ENCODE results near the gene DCC.
"Not testable (repeated sequence)": the region's sequence is repeated elsewhere in the genome, so short reads cannot be mapped to it uniquely, and the experiment has no call there.

The DCC gene

DNA sequence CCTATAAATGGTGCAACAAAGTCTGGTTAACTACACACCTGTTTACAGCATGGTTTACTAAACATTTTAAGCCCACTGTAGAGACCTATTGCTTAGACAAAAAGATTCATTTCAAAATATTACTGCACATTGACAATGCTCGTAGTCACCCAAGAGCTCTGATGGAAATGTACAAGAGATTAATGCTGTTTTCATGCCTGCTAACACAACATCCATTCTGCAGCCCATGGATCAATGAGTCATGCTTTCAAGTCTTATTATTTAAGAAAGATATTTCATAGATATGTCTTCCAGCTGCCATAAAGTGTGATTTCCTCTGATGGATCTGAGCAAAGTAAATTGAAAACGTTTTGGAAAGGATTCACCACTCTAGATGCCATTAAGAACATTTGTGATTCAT, 1103.3 kb downstream of the DCC start:
- no peak for DNase-seq

DNA sequence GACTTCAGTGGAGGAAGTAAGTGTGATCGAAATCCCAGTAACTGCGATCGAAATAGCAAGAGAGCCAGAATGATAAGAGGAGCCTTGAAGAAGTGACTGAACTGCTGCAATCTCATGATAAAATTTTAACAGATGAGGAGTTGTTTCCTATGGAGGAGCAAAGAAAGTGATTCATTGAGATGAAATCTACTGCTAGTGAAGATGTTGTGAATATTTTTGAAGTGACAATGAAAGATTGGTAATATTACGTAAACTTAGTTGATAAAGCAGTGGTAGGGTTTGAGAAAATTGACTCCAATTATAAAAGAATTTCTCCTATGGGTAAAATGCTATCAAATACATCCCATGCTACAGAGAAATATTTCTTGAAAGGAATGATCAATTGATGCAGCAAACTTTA, 1103.8 kb downstream of the DCC start:
- DNase-seq, result no peak

DNA sequence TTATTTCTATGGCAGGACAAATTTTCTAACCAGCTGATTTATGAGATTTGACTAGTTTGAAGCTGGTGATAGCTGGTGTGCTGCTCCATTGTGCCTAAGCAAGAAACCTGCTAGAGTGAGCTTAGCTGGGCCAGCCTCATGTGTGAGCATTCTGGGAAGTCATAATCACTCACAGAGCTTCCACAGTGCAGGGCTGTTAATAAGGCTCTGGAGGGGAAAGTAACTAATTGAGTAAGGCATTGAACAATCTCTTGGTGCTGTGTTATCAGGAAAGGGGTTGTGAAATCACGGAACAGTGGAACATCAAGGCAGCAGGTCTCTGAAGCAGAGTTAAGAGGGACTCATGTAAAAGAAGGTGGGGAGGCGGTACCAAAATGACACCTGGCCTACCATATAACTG, 1111.9 kb downstream of the DCC start:
- DNase-seq, result no peak

DNA sequence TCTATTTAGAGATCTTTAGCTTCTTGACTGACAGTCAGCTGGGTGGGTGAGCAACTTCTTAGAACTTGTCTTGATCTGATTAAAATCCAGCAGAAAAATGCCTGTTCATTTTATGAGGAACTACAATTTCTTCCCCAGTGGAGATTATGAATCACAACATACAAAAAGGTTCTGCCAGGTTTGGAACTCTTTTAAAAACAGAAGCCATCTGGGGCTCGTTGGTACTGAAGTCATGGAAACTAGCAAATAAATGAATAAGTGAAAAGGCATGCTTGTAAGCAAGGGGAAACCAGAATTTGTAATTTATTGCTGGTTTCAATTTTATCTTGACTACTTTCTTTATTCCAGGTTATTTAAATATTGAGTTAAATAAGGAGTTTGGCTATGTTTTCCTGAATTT, 1117.1 kb downstream of the DCC start:
- no peak for DNase-seq

DNA sequence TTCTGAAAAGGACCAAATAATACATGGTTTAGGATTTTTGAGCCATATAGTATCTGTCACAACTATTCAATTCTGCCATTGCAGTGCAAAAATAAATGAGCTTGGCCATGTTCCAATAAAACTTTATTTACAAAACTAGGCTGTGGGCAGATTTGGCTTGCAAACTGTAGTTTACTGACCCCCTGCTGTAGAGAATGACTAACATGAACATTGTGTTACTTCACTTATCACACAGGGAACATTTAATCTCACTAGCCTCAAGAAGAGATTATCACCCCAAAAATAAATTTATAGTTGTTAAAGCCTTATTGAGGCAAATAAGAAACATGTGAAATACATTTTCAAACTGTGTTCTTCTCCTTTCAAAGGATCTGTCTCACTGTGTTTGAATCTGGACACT, 1118.3 kb downstream of the DCC start:
- no peak for DNase-seq

DNA sequence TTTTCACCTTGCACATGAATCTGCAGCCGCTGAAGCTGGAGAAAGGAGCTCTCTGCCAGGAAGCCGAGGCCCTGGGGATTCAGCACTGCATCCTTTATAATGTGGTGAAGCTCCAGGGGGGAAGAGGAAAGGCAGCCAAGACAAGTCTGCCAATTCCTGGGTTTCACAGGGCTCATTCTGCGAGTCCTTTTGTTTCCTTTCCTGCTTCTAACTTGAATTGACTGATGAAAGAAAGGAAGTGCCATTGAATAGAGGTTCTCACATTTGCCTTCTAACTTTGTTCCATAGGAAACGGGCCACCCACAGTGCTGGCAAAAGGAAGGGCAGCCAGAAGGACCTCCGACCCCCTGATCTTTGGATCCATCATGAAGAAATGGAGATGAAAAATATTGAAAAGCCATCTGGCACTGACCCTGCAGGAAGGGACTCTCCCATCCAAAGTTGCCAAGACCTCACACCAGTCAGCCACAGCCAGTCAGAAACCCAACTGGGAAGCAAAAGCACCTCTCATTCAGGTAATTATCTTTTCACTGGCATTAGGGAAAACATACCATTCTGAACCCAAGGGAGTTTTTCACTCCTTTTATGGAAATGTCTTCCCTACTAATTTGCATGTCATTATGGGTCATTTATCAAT, 1119.1 kb downstream of the DCC start:
- DNase-seq, result no peak

DNA sequence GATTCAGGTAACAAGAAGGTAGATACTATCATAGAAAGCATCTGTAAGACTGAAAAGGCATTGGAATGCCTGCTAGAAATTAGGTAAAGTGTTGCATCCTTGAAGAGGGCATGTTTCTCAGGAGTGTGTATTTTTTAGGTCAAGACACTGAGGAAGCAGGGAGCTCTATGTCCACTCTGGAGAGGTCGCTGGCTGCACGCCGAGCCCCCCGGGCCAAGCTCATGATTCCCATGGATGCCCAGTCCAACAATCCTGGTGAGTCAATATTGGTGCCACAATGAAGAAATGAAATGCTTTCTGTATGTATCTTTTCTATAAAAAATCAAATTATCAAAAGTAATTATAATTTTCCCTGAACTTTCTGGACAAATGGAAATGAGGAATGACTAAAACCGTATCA, 1127.8 kb downstream of the DCC start:
- DNase-seq, result no peak

DNA sequence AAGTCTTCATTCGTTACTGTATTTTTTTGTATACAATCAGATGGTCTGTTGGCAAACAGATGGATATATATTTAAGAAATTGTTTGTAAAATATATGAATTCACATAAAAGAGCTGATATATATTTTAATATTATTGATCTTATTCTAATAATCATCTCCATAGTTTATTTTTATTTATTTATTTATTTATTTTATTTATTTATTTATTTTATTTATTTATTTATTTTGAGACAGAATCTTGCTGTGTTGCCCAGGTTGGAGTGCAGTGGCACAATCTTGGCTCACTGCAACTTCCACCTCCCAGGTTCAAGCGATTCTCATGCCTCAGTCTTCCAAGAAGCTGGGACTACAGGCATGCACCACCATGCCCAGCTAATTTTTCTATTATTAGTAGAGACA, 1128.2 kb downstream of the DCC start:
- not testable (repeated sequence) for DNase-seq

DNA sequence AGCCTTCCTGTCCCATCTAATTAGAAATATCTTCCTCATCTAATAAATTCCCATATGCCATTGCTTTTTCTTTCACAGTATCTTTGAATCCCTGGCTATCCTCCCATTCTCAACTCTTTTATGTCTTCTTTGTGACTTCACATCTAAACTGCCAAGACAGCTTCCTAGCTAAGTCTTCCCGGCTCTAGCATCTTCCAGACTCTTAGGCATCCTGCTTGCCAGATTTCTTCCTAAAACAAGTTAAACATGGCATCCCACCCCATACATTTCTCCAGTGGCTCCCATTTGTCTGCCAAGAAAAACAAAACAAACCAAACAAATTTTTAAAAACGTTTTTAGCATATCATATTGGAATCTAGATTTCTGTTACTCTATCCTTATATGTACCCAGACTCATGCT, 1132.5 kb downstream of the DCC start:
- DNase-seq, result no peak

DNA sequence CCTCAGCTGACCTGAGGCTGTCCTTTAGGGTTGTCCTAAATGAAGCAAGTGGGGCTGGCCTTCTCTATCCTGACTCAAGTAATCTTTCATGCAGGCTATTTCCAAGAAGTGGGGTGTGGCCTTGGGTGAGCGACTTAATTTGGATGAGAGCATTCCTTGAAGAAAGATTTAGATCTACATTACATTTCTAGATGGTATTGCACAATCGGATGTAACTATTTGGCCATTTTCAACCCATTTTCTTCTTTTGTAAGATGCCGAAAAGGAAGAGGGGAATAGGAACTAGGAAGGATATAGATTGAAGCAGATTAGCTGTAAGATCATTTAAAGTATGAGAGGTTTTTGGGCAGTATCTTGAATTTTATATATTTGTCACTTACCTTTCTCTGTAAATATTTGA, 1138.2 kb downstream of the DCC start:
- DNase-seq, result no peak

DNA sequence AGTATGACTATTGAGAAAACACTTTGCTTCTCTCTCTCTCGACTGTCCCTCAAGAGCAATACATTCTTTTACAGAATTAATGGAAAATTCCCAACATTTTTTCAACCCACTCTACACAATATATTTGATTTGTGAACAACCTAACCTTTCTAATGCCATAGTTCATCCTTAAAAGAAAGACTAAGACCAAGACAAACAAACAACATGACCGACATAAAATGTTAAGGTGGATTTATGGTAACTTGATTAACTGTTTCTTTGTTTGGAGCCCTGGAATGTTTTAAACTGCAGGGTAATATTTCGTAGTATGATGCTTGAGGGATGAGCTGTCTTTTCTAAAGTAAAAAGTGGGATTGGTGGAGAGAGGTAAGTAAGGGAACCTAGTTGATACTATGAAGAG, 1146.3 kb downstream of the DCC start:
- DNase-seq, result no peak

DNA sequence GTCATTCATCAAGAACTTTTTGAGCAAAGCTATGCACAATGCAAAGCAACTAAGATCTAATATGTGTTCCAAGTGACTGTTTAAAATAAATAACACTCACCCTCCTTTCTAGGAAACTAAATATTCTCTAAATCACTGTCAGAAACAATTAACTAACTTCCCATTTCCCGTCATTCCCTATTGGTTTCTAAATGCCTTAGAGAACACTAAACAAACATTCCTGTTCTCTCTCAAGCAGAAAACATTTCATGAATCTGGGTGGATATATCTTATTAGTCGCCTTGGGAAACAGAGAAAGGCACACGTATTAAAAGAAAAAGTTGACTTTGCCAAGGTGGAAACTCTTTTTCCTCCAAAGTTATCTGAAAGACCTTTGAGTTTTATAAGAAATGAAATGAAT, 1149.3 kb downstream of the DCC start:
- no peak for DNase-seq

DNA sequence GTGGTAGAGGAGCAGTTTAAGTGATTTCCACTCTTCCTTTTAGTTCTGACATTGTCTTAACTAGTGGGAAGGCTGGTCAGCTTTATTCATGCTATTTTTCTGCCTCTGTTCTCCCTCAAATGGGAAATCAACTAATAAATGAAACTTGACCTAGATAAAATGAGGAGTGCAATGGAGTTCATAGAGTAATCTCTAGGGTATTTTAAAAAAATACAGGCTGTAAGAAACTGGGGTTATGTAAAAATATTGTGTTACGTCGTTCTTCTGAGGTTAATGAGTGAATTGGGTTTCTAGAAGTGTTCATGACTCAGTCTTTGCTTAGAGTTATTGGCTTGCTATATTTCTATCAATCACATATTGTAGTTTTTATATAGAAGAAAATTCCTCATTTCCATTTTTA, 1150.0 kb downstream of the DCC start:
- no peak for DNase-seq

DNA sequence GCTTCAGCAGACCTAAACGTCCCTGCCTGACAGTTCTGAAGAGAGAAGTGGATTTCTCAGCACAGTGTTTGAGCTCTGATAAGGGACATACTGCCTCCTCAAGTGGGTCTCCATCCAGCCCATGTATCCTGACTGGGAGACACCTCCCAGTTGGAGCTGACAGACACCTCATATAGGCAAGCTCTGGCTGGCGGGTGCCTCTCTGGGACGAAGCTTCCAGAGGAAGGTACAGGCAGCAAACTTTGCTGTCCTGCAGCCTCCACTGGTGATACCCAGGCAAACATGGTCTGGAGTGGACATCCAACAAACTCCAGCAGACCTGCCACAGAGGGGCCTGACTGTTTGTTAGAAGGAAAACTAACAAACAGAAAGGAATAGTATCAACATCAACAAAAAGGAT, 1156.0 kb downstream of the DCC start:
- DNase-seq, result no peak

DNA sequence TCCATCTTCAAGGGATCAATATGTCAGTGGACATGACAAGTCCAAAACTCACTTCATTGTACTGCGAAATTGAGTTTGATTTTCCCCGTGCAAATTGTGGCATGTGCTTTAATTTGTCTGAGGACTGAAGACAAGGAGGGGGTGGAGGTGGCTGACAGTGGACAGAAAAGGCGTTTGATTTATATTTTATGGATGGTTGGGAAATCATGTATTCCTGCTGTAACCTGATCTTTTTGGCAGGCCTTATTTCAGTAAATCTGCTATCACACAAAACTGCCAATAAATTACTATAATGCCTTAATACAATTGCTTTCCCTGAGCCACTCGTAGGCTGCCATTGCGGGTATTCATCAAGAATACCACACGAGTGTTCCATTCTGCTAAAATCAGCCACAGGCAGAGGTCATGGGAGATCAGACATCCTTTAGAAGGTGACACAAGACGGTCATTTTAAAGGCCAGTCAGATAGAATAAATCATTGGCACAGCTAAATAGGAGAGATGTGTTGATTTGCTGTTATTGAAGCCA, 1164.0 kb downstream of the DCC start:
- no peak for DNase-seq

DNA sequence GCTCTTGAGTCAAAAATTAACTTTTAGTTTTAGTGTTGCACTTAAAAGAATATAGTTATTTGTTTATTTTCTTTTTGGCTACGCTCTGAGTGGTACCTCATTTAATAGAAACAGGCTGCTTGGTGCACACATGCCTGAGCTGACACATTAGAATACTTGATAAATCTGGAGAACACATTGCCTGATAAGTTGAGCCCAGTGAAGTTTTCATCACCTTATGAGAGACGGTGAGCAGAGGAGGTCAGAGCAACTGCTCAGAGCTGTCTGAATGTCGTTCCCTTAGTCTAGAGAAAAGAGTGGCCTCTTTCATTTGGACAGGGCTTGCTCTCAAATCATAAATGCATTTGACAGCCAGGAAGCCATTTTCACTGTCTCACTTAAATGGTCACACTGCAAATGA, 1168.5 kb downstream of the DCC start:
- DNase-seq, result no peak

DNA sequence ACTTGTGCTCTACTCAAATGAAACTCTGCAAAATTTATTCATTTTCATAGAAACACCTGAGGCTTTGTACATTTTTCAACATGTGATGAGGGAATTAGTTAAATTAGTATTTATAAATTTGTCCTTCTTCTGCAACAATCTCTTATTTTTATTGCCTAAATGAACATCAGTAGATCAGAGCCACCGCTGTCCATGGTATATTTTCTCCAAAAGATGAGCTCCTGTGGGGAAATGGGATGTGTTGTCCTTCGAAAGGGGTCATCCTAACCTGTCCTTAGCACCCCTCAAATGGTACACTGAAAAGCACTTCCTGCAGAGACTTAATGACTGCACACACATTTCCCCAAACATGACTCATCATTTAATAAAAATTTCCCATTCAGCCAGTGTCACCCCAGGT, 1169.9 kb downstream of the DCC start:
- DNase-seq, result no peak

DNA sequence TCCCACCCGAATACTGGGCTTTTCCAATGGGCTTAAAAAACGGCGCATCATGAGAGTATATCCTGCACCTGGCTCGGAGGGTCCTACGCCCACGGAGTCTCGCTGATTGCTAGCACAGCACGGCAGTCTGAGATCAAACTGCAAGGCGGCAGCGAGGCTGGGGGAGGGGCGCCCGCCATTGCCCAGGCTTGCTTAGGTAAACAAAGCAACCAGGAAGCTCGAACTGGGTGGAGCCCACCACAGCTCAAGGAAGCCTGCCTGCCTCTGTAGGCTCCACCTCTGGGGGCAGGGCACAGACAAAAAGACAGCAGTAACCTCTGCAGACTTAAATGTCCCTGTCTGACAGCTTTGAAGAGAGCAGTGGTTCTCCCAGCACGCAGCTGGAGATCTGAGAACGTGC, 1171.7 kb downstream of the DCC start:
- not testable (repeated sequence) for DNase-seq

DNA sequence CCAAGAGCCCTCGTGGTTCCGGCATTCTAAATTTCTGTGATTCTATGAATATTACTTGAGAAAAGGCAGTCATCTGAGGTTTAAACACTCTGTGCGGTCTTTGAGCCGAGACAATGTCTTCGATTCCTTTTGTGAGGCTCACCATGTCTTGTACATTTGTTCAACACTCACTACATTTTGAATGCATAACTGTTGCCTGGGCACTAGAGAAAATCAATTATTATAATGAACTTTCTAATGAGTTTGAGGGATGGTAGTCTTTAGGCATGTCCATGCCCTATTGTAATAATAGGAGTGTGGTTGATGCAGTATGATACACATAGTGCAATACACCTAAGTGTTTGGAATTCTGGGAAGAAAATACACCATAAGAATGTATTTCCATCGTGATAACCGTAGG, 1181.1 kb downstream of the DCC start:
- DNase-seq, result no peak

DNA sequence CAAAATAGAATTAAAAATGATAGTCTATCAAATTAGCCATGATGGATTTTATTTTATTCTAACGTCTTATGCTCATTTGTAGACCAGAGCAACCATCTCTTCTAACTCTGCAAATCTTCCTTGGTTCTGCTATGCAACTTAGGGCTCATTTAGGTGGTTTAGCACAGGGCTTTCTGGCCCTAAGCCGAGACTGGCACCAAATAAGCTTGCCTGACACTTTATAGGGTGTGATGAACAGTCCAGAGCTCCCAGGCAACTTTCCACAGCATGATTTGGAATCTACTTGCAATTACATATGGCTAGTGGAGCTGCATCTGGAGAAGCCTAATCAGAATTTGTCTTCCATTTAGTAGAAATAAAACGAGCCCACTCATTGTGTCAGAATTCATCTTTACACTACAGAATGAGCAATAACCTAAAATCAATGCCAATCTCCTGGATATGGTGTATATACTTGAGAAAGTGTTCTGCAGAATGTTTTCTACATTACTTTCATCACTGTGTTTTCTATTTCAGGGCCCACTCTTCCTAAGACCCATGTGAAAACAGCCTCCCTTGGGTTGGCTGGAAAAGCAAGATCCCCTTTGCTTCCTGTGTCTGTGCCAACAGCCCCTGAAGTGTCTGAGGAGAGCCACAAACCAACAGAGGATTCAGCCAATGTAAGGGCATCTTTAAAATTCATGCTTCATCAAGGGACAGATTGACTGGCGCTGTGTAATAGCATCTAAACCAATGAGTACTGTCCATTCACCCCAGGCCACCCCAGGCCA, 1186.3 kb downstream of the DCC start:
- DNase-seq, result no peak

DNA sequence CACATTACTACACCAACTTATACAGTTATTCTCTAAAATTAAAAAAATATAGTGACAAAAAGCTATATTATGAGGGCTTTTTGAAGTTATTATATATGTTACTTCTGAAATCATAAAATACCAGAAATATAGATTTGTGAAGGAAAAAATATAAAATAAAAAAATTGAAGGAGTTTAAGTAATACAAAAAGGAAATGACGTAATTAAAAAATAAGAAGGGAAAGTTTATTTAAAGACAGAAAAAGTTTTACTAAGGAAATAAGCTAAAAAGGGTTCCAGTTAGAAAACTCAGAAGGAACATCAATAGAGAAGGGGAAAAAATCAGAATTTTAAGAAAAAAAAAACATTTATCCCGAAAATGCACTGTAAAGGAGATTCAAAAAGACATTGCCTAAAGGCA, 1187.4 kb downstream of the DCC start:
- DNase-seq, result no peak

DNA sequence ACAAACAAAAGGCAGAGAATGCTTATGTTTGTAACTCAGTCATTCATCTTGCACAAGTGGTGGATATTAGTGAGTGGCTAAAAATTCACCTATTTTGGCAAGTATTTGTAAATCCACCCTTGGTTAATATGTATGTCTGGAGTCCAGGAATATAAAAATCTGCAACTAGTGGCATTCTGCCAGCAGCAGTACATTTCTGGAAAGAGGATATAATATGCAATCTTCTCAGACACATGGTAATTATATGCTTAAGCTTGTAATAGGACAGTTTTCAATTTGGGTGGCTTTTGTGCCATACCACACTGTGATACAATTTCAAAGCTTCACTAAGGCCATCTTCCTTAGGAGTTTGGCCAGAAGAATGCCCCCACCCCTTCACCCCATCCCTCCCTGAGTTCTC, 1191.2 kb downstream of the DCC start:
- DNase-seq, result no peak

DNA sequence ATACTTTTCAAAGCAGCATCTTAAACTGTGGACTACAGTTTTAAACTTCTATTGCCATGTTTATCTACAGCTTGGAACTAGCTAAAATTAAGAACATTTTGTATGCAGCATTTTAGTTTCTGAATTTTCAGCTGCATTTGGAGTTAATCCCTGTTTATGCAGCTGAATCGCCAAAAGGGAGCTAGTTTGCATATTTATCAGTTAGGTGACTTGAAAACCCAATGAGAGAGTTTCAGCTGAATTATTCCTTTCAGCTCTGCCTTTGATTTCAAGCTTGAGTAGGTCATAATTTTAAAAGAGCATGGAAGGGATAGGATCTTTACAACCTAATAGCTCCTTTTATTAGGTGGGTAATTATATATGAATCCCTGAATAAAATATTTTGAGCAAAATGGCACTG, 1191.9 kb downstream of the DCC start:
- no peak for DNase-seq

DNA sequence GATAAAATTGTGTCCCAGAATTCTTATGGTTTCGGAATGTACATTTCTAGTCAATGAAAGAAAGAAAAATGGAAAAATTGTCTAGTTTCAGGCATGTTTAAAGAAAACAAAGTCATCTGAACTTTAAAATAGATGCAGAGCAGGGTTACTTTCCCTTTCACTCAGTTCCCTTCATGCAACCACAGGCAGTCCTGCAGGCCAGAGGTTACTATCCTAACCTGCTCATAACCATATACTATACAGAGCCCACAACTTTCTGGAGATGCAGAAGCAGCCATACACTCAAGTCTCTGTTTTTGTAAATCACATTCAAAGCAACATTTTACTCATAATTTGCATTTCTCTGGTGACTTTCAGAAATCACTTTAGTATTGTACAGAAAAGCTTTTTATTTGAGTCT, 1194.2 kb downstream of the DCC start:
- no peak for DNase-seq

DNA sequence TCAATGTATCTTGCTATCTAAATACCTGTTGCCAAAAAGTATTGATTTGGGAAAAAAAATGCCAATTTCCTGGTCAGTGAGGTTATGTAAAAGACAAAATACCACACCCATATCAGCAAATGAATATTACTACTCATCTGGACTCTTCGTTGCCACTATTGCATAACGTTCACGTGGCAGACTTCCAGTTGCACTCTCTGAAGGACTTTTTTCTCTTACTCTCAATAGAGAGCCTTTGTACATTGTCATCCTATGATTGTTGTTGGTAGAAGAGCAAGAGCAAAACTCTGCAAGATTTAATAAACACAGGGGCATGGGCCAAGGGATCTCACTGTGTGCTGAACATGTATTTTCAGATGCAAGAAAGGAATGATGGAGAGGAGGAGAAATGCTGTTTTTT, 1194.7 kb downstream of the DCC start:
- no peak for DNase-seq

All from DMS153 (cell line).